ENCODE data around the gene KRTAP13-1.

Gene KRTAP13-1

DNA sequence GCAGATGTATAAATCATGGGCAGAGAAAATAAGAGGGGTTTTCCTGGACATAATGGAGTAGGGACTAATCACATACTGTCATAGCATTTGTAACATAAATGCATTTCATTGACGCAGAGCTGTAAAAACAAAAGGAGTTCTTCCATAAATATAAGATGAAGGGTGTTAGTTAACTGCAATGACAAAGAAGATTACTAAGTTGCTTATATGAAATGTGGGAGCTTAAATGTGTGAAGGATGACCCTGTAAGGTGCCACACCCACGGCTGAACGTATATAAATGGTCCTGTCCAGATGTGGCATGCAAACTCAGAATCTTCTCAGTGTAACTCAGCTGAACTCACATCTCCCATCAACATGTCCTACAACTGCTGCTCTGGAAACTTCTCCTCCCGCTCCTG, at the start of gene KRTAP13-1:
KRTAP13-1 (plus strand) TSS at position 301 of the 400 bp plus-strand sequence; CDS start at position 357, 56 bp downstream.
- no peak for DNase-seq

- DNase-seq, result no peak
Measured at GRCh38 chr21:30348506-30348905, 47.3 kb upstream of the KRTAP13-1 start, which contains the start of gene KRTAP23-1. TSS of gene KRTAP23-1 (minus strand) at chr21:30348606. CDS start at chr21:30348606, 0 bp downstream.

GRCh38 chr21:30349572-30349971, 46.3 kb upstream of the KRTAP13-1 start:
- DNase-seq, result no peak

- DNase-seq, result no peak
Measured at GRCh38 chr21:30351534-30351933, 44.3 kb upstream of the KRTAP13-1 start.

DNA sequence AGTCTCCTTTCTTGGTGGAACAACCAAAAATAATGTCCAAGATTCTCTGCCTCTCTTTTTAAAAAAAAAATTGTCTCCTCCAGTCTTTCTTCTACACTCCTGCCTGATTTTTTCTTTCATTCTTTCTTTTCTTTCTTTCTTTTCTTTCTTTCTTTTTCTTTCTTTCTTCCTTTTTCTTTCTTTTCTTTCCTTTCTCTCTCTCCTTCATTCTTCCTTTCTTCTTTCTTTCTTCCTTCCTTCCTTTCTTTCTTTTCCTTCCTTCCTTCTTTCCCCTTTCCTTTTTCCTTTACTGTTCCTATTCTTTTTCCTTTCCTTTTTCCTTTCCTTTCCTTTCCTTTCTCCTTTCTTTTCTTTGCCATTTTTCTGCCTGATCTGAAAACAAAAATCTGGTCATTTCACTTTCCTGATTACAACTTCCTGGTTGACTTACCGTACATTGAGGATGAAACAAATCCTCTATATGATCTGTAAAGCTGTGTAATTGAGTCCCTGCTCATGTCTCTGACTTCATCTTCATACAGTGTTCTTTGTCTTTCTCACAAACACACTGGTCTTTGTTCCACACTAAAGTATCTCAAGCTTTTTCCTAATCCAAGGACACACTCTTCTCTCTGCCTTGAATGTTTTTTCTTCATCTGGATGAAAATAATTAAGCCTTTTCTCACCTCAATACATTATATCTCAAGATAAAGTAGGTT, 41.4 kb upstream of the KRTAP13-1 start:
- no peak for DNase-seq

DNA sequence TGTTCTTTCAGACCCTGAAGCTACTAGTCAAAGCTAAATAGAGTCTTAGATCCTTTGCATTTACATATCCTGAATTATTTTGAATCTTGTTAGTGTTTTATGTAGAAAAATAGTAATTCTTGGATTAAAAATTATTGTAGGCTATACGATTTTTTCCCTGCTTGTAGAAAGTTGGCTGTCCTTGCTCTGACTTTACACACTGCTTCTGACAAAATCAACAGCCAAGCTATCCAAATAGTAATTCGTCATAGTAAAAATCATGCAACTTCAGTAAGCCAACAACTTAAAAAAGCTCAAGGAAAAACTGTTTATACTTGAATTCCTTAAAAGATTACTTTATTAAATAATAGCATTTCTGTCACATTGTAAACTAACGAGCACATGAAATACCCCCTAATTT, 39.9 kb upstream of the KRTAP13-1 start:
- no peak for DNase-seq

DNA sequence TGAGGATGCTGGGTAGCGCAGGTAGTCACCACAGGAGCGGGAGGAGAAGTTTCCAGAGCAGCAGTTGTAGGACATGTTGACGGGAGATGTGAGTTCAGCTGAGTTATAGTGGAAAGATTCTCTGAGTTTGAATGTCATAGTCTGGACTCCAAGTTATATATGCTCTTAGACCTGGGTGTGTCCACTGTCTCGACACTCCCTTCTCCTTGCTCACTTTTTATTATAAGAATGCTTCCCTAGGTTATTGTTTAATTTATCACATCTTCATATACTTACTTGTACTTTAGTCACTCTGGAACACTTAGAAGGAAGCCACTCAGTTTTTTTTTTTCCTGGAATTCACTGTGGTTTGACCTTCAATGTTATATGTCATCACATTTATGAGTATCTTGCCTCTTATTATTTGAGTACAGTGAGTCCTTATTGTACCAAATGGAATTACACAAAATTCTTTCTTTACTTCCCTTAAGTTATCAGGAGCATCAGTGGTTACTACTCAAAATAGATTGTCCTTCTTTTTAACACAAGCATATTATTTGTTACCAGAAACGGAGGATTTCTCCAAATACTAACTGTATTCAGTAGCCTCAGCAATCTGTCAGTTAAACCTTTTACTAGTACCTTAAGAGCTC, 23.6 kb upstream of the KRTAP13-1 start, which contains the start of gene KRTAP13-2:
KRTAP13-2 (minus strand) TSS at position 133 of the 632 bp plus-strand sequence; CDS start at position 75, 58 bp downstream.
- DNase-seq, result no peak

GRCh38 chr21:30382201-30382600, 13.6 kb upstream of the KRTAP13-1 start:
- no peak for DNase-seq

DNA sequence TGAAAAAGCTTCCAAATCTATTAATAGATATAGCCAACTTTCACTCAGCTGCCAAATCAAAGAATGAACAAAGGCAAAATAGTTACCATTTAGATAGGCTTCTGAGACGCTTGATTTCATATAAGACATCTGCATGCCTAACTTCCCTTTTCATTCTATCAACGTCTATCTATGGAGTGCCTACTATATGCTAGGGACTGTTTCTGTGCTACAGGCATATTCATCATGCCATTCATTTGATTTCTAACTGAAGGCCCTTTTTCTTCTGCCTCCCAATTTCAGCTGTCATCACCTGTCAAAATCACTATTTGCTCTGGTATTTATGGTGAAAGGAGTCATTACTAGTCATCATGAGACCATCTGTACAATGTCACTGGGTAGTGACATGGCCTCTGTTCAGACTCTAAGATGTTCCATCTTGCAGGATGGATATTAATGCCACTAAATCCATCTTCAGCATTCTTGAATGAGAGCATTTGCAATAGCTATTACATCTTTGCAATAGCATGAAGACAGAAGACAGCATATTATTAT, 4.3 kb upstream of the KRTAP13-1 start:
- no peak for DNase-seq

GRCh38 chr21:30408782-30409494, 13.1 kb downstream of the KRTAP13-1 start:
- DNase-seq, result no peak

- DNase-seq, result no peak
Measured at GRCh38 chr21:30415993-30416392, 20.2 kb downstream of the KRTAP13-1 start.

DNA sequence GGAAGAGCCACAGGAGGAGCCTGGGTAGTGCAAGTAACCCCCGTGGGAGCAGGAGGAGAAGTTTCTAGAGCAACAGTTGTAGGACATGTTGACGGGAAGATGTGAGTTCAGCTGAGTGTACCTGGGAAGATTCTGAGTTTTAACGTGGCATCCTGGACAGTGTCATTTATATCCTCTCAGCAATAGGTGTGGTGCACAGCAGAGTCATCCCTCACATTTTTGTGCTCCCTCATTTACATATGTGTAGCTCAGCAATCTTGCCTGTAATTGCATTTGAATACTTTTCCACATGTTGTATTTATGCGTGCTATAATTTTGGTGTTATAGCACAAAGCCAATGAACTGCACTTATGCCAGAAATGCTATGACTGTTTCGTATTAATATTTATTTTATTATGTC, 30.0 kb downstream of the KRTAP13-1 start, which contains the start of gene KRTAP13-3:
KRTAP13-3 (minus strand) TSS at position 101 of the 400 bp plus-strand sequence; CDS start at position 87, 14 bp downstream.
- DNase-seq, result no peak

GRCh38 chr21:30426731-30427130, 30.9 kb downstream of the KRTAP13-1 start:
- DNase-seq, result no peak

- DNase-seq, result no peak
Measured at GRCh38 chr21:30430170-30430655, 34.4 kb downstream of the KRTAP13-1 start, which contains the start of gene KRTAP13-4. TSS of gene KRTAP13-4 (plus strand) at chr21:30430220. CDS start at chr21:30430276, 56 bp downstream.

GRCh38 chr21:30434033-30434631, 38.3 kb downstream of the KRTAP13-1 start:
- no peak for DNase-seq

DNA sequence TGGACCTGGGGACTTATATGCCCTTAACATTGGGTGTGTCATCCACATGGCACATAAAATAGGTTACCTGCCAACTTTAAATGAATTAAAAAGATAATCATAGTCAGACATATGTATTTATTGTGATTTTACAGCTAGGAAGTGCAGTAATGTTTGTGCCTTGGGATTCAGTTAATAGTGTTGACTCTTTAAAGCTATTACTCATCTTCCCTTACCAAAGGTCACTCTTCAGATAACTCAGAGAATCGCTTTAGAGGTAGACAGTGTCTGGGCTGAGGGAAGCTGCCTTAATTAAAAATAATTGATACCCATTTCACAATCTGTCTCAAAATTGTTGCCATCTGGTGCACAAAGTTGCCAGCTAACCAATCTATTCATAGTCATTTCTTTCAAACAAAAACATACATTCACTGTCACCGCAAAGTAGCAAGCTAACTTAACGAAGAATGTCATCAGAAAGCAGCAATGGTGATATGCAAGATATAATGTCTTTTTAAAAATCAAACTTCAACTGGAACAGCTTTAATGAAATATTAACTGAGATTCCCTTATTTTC, 41.3 kb downstream of the KRTAP13-1 start:
- DNase-seq, result no peak

DNA sequence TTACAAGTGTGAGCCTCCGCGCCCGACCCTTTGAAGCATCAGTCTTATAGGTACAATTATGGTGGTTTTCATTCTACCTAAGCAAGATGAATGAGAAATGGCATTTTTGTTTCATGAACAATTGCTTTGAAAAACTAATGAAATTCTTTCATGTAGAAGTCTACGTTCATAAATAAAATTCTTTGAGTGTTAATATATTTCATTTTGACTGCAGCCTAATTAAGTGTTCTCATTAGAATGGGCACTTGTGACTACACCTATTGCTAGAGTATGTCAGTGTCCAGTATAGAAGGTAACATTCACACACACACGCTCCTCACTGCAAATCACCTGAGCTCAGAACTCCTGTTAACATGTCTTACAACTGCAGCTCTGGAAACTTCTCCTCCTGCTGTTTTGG, 44.1 kb downstream of the KRTAP13-1 start, which contains the start of gene KRTAP15-1:
KRTAP15-1 (plus strand) TSS at position 301 of the 400 bp plus-strand sequence; CDS start at position 354, 53 bp downstream.
- DNase-seq, result no peak

DNA sequence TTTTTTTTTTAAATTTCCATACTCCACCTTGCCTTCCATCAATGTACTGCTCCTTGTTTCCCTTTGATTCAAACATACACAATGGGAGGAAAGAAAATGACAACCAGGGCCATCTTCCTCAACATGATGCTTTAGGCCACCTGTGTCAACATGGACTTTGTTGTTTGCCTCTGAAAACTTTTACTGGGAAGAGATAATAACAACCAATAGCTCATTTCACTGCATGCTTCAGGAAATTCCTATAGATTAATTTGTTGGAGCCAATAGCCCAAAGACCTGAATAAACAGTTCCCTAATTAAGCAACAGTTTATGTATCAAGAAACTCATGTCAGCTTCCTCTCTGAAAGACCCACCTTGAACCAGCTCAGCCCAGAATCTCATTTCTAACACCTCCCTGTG, 47.4 kb downstream of the KRTAP13-1 start:
- DNase-seq, result no peak

- DNase-seq, result no peak
Measured at GRCh38 chr21:30444204-30444603, 48.4 kb downstream of the KRTAP13-1 start.
